CD14-positive monocyte (primary cell): ENCODE measurements around the gene SLC45A3. TPM values are rescaled to one million over a fixed set of nuclear protein-coding genes. Genes with fewer than 3 reads are reported as not detected.

Source experiments
- DNase-seq, 3 donors: peaks; one replicate each; pipeline ENCODE4 v3.0.0-alpha.2; 2011 to 2022
- H2AFZ ChIP-seq: 2 replicates; pipeline ENCODE4 v1.6.0; 2012; ENCODE audit warnings: mild to moderate bottlenecking, low read depth, low read length, inconsistent platforms; ENCODE audit not compliant: insufficient read depth, poor library complexity, severe bottlenecking
- H3K27ac ChIP-seq, 2 donors: 1 replicate in 1 of 2; 2 replicates in 1 of 2; pipeline ENCODE4 v1.5.1; 2012 to 2013; ENCODE audit warnings: low read length in 2 of 2, control low read depth in 1 of 2, inconsistent platforms in 1 of 2, low read depth in 1 of 2, mild to moderate bottlenecking in 1 of 2
- H3K27me3 ChIP-seq, 2 donors: one replicate each; pipeline versions ENCODE4 v1.6.0 to v1.6.1; 2011 to 2013; ENCODE audit warnings: low read length in 2 of 2; ENCODE audit not compliant: control insufficient read depth in 2 of 2, insufficient read depth in 2 of 2
- H3K36me3 ChIP-seq, 2 donors: replicated peaks in 1 of 2; 1 replicate in 1 of 2; 2 replicates in 1 of 2; pipeline versions ENCODE4 v1.5.1 to v1.6.1; 2012 to 2013; ENCODE audit warnings: low read length in 2 of 2, control low read depth in 1 of 2, inconsistent platforms in 1 of 2, mild to moderate bottlenecking in 1 of 2; ENCODE audit not compliant: insufficient read depth in 2 of 2, control insufficient read depth in 1 of 2
- H3K4me1 ChIP-seq, 2 donors: 1 replicate in 1 of 2; 2 replicates in 1 of 2; pipeline versions ENCODE4 v1.5.1 to v1.6.1; 2012 to 2013; ENCODE audit warnings: low read length in 2 of 2, control low read depth in 1 of 2, inconsistent platforms in 1 of 2, mild to moderate bottlenecking in 1 of 2, moderate library complexity in 1 of 2; ENCODE audit not compliant: insufficient read depth in 2 of 2, control insufficient read depth in 1 of 2
- H3K4me2 ChIP-seq: replicated peaks from 2 replicates; pipeline ENCODE3; 2012; ENCODE audit warnings: low read length, moderate library complexity, mild to moderate bottlenecking; ENCODE audit not compliant: poor library complexity, severe bottlenecking; ENCODE audit errors: extremely low read depth
- H3K4me3 ChIP-seq, 3 experiments: fragments of 200-600 bp in 1 of 3; sonication (generic) in 1 of 3; replicated peaks in 1 of 3; 1 replicate in 2 of 3; 2 replicates in 1 of 3; pipeline ENCODE4 v1.5.1; 2011 to 2013; ENCODE audit warnings: low read length in 3 of 3, mild to moderate bottlenecking in 3 of 3, control low read depth in 2 of 3, low read depth in 2 of 3, inconsistent platforms in 1 of 3, moderate library complexity in 1 of 3
- H3K79me2 ChIP-seq: 2 replicates; pipeline ENCODE4 v1.6.0; 2012; ENCODE audit warnings: mild to moderate bottlenecking, control low read depth, inconsistent platforms, low read length, moderate library complexity; ENCODE audit not compliant: insufficient read depth
- H3K9ac ChIP-seq: 2 replicates; pipeline ENCODE4 v1.6.0; 2017; ENCODE audit warnings: low read length, mild to moderate bottlenecking; ENCODE audit not compliant: insufficient read depth, poor library complexity, severe bottlenecking
- H3K9me3 ChIP-seq, 2 donors: replicated peaks in 1 of 2; 1 replicate in 1 of 2; 2 replicates in 1 of 2; pipeline versions ENCODE4 v1.5.1 to v1.6.1; 2012 to 2013; ENCODE audit warnings: low read length in 2 of 2, control low read depth in 1 of 2; ENCODE audit not compliant: control insufficient read depth in 1 of 2, insufficient read depth in 1 of 2
- H4K20me1 ChIP-seq: 2 replicates; pipeline ENCODE4 v1.6.0; 2012; ENCODE audit warnings: mild to moderate bottlenecking, low read length, control low read depth, moderate library complexity; ENCODE audit not compliant: insufficient read depth
- H3K27ac Mint-ChIP-seq, 7 donors: one replicate each; pipeline ENCODE4 v1.8.0; 2020; ENCODE audit warnings: mild to moderate bottlenecking in 7 of 7, mixed read lengths in 7 of 7, moderate library complexity in 6 of 7, inconsistent platforms in 2 of 7
- H3K27me3 Mint-ChIP-seq, 3 donors: one replicate each; pipeline ENCODE4 v1.8.0; 2021 to 2022; ENCODE audit warnings: low read depth in 3 of 3, mild to moderate bottlenecking in 3 of 3, mixed read lengths in 3 of 3, moderate library complexity in 3 of 3, inconsistent platforms in 1 of 3
- H3K36me3 Mint-ChIP-seq, 2 donors: one replicate each; pipeline ENCODE4 v1.8.0; 2020; ENCODE audit warnings: mixed read lengths in 2 of 2, inconsistent platforms in 1 of 2, mild to moderate bottlenecking in 1 of 2
- H3K4me1 Mint-ChIP-seq: one replicate; pipeline ENCODE4 v1.8.0; 2020; ENCODE audit warnings: mild to moderate bottlenecking, mixed read lengths
- H3K4me3 Mint-ChIP-seq, 2 donors: one replicate each; pipeline ENCODE4 v1.8.0; 2020; ENCODE audit warnings: mild to moderate bottlenecking in 2 of 2, mixed read lengths in 2 of 2, moderate library complexity in 1 of 2
- H3K9me3 Mint-ChIP-seq, 7 donors: one replicate each; pipeline ENCODE4 v1.8.0; 2020 to 2022; ENCODE audit warnings: mixed read lengths in 7 of 7, mild to moderate bottlenecking in 6 of 7, moderate library complexity in 6 of 7, inconsistent platforms in 2 of 7
- CTCF ChIP-seq: fragments of 200-600 bp; IDR thresholded peaks from one replicate; pipeline ENCODE4 v1.8.0; 2022; ENCODE audit warnings: antibody characterized with exemption, mild to moderate bottlenecking
- WGBS: methylation state at CpG from one replicate; pipeline ENCODE4 v1.1.5; 2013; ENCODE audit warnings: missing lambda C conversion rate; ENCODE audit not compliant: insufficient coverage; 5-methylcytosine and 5-hydroxymethylcytosine counted together
- intact Hi-C, 2 donors: fragments of 100-400 bp; cut with micrococcal nuclease; formaldehyde crosslinking; loops; one replicate each; pipeline versions ENCODE4 v1.15.0 to v1.15.1; 2023
- polyA plus RNA-seq, 3 donors: library from polyadenylated mRNA; depleted of rRNA in 1 of 3; unstranded in 2 of 3; stranded (reverse) in 1 of 3; fragments of 300-500 nt in 2 of 3; fragments of >200 nt in 1 of 3; fragmentation: Illumina TruSeq in 2 of 3; gene quantifications; 1 replicate in 2 of 3; 2 replicates in 1 of 3; pipeline ENCODE4 v1.2.3, GENCODE V29; 2012 to 2021

Gene SLC45A3
- polyA plus RNA-seq, 3 donors: 0.11 to 0.61 TPM; not detected in 1

- Mint-ChIP-seq H3K9me3 (no peaks in the 10 kb centered on the region), H3K27me3 (peaks cover 0 to 4% (median 2%) of the 10 kb centered on the region in 3 donors), H3K4me1 (no peaks in the 10 kb centered on the region), H3K27ac (no peak overlapping the region), H3K4me3 (no peak overlapping the region), H3K36me3 (no peaks in the 10 kb centered on the region)
- H3K36me3 ChIP-seq: no peaks in the 10 kb centered on the region
- DNase-seq: no peak
- H3K27me3 ChIP-seq: no peaks in the 10 kb centered on the region
- H3K9ac ChIP-seq: no peak overlapping the region
- H3K27ac ChIP-seq: no peak overlapping the region
- no peak for TF ChIP-seq CTCF
- no peak overlapping the region for H3K4me2 ChIP-seq
- no peaks in the 10 kb centered on the region for H3K9me3 ChIP-seq
- no peaks in the 10 kb centered on the region for H3K79me2 ChIP-seq
- no peaks in the 10 kb centered on the region for H3K4me1 ChIP-seq
- 100% methylated on average over 1 of the region's 2 CpGs for WGBS
- H3K4me3 ChIP-seq: no peak overlapping the region
- intact Hi-C loops: no loop called here
- no peak overlapping the region for H2AFZ ChIP-seq
- no peaks in the 10 kb centered on the region for H4K20me1 ChIP-seq
Observed at GRCh38 chr1:205642679-205643307, 37.5 kb downstream of the SLC45A3 start.

DNA sequence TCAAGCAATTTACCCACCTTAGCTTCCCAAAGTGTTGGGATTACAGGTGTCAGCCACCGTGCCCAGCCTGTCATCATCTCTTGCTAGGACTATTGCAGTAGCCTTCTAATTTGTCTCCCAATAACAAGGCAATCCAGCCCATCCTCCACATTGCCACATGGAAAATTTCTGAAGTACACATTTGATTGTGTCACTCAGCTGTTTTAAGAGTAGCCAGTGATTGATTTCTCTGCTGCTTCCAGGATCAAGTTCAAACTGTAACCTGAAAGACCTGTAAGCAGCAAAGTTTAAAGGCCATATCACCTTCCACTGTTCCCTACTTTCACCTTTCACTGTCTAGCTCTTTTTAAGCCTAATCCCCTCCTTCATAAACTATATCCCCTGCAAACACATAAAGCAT is 40.7 kb downstream of the SLC45A3 start:
- Histone ChIP-seq H3K27me3 (no peaks in the 10 kb centered on the region), H3K9ac (no peak overlapping the region), H3K36me3 (no peaks in the 10 kb centered on the region), H3K4me2 (no peak overlapping the region), H3K27ac (no peak overlapping the region), H3K4me1 (no peaks in the 10 kb centered on the region), H3K4me3 (no peak overlapping the region), H4K20me1 (no peaks in the 10 kb centered on the region), H2AFZ (no peak overlapping the region), H3K79me2 (no peaks in the 10 kb centered on the region), H3K9me3 (no peaks in the 10 kb centered on the region)
- Mint-ChIP-seq H3K9me3 (no peaks in the 10 kb centered on the region), H3K27me3 (peaks cover 0 to 2% (median 1%) of the 10 kb centered on the region in 3 donors), H3K4me3 (no peak overlapping the region), H3K4me1 (no peaks in the 10 kb centered on the region), H3K27ac (no peak overlapping the region), H3K36me3 (no peaks in the 10 kb centered on the region)
- no peak for DNase-seq
- WGBS: 100% methylated on average over 1 of the region's 1 CpG
- no peak for TF ChIP-seq CTCF
- intact Hi-C loops: loop anchor here in 1 of 2 donors (10.0 kb wide), 1 partner anchor 115 kb away; no protein-coding TSS in a partner anchor
